Gastroesophageal sphincter (tissue), 3 donors: Measurements from ENCODE around the gene KATNAL1.

ENCODE experiments used
- CTCF ChIP-seq, 4 experiments: fragments of 200-600 bp in 2 of 4; fragments of 450-650 bp in 2 of 4; sonication (generic) in 1 of 4; IDR thresholded peaks; one replicate each; pipeline ENCODE4 v1.5.1; 2017 to 2019; ENCODE audit warnings: antibody characterized with exemption in 4 of 4, mild to moderate bottlenecking in 2 of 4, moderate library complexity in 2 of 4
- POLR2A ChIP-seq, 2 donors: fragments of 450-650 bp; IDR thresholded peaks; one replicate each; pipeline ENCODE4 v1.6.1; 2017; ENCODE audit warnings: antibody characterized with exemption in 2 of 2, mild to moderate bottlenecking in 2 of 2, moderate library complexity in 1 of 2
- POLR2AphosphoS5 ChIP-seq: sonication (generic); formaldehyde crosslinking; IDR thresholded peaks from one replicate; pipeline ENCODE4 v1.6.1; 2017; ENCODE audit warnings: antibody characterized with exemption

- TF ChIP-seq CTCF (IDR thresholded peaks at IDR 0.05) (no peak), POLR2AphosphoS5 (no peak), POLR2A (IDR thresholded peaks at IDR 0.05) (no peak)
Observed at GRCh38 chr13:30346789-30347167, 39.4 kb upstream of the KATNAL1 start.
